H54 (cell line): ENCODE results near the gene KSR1.

ENCODE experiments used
- DNase-seq: peaks from one replicate; pipeline ENCODE4 v3.0.0; 2011; ENCODE audit warnings: low spot score, mixed read lengths; ENCODE audit not compliant: insufficient read length
- FAIRE-seq: peaks from 3 replicates; lab custom pipeline; 2011; peaks lifted over from hg19 to GRCh38; lab: Jason Lieb, UNC
- POLR2A ChIP-seq: IDR thresholded peaks from 2 replicates; pipeline ENCODE4 v1.6.1; 2011; ENCODE audit warnings: low read depth, mild to moderate bottlenecking, low read length

Gene KSR1

DNA sequence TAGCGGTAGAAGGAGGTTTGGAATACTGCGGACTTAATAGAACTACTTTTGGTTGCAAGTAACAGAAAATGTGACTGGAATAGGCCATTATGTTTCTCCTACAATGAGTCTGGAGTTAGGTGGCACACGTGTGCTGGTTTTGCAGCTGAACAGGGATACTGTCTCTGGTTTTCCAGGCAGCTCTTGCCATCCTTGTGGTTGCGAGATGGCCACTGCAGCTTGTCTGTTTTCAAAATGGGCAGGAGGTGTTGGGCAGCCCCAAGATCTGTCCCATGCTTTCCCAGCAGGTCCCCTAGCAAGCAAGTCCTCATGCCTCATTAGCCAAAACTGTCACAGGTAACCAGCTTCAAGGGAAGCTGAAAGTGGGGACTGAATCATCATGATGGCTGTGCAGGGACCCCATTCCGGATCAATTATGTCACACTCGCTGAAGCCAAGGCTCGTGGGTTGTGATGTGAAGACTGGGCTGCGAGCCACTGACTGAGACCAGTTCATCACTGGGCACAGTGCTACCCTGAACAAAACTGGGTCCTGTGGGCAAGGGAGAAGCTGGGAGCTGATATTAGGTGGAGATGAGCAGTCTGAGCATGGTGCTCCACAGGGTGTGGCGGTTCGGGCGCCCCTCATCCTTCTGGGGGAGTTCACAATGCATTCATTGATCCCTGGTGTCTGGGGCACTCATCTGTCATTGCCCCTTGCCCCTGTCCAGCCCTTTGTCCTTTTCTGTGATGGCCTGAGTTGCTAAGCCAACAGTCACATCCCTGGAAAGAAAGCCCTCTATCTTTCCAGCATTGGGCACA lies 82.1 kb downstream of the KSR1 start:
- TF ChIP-seq POLR2A = no peak
- FAIRE-seq (no peak), DNase-seq (no peak)

DNA sequence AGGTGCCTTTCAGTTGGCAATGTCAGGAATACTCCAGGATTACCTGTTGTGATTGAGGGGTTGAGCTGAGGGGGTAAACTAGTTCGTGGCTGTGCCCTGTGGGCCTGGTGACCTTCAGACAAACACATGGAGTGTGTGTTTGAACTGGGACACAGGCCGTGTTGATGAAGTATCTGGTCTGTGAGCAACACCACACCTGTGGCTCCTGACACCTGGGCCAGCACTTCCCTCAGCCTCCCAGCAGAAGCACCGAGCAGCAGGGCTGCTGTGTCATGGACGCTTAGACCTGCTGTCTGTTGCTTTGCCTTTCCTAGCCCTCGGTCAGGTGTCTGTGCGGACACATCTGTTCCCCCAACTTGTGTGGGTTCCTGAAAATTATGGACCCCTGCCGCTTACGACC lies 82.9 kb downstream of the KSR1 start:
- no peak for TF ChIP-seq POLR2A
- FAIRE-seq (no peak), DNase-seq (no peak)

DNA sequence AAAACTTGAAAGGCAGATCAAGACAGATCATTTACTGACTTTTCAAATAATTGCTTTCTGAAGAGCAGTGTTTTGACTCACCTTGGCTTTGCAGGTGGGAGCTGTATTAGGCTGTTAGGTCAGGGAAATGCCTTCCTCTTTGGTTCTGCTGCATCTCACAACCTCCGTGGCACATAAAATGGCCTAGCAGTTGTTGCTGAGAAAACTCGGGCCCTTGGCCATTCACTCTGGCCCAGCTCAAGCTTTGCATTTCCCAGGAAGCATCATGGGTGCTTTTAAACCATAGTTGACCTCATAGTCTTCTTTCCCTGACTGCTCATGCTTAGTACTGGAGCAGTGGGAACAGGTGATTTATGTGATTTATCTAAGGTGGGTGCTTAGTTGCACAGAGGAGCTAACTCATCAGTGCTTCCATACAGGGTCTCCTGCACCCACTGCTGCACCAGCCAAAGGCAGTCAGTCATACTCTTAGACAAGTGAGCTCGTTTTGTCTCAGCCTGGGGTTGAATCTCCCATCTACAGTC lies 83.6 kb downstream of the KSR1 start:
- FAIRE-seq (no peak), DNase-seq (no peak)
- TF ChIP-seq POLR2A = no peak

DNA sequence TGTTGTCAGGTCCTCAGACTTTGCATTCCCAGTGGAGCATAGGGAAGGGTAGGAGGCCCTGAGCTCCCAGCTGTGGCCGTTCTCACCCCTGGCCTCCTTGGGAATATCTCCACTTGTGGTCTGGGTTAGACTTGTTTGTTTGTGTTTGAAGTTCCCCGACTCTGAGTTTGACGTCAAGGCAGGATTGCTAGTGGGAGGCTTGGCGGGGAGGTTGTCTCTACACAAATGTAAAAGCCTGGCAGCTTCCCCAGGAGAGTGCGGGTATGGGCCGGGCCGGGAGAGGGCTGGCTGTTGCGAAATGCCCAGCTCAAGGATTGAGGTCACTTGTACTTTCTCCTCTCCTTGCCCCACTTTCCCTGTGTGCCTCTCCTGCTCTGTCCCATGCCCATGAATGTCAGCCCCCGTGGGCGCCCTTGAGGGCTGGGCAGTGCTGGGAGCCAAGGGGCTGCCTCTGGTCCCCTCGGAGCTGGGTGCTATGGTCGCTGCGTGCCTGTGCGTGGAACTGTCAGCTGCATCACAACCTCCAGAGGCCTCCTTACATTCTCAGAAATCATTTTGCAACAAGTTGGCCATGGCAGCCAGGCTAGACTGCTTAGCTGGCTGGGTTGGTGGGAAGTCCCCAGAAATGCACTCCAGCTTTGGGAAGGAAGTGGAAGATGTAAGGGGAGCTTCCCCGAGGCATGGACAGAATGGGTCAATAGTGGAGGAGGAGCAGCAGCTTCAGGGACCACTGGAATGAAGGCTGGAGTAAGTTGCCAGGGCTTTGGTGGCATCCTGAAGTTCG lies 84.3 kb downstream of the KSR1 start:
- no peak for FAIRE-seq

DNA sequence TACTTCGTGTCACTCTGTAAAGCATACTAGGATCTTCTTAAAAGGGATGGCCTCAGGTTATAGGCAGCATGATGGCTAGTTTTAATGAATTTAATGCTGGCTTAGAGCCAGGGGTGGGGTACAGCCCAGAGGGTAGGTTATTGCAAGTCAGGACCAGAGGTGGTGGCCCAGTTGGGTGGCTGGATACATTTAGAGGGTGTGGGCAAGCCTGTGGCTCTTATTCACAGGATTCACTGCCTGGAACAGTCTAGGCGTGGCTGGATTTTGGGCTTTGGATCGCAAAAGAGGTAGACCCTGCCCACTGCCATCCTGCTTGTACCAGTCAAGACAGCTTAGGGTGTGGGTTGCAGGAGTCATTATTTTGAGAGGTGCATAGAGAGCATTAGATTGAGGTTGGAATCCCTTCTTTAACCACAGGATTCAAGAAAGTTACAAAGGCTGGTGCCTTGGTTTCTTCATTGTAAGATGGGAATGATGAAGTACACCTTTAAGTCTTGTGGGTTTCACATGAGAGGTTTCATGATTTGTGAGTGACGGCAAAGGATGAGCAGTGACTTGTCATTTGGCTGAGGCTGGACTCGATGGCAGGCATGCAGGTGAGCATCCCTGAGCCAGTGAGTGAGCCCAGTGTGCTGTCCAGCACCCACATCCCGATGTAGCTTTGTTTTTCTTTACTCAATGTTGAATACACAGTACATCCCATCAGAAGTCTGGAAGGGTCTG lies 85.2 kb downstream of the KSR1 start:
- FAIRE-seq (no peak), DNase-seq (no peak)
- no peak for TF ChIP-seq POLR2A

More for the DNA sequence above, 84.3 kb downstream of the KSR1 start:
- TF ChIP-seq POLR2A = no peak
- no peak for DNase-seq

DNA sequence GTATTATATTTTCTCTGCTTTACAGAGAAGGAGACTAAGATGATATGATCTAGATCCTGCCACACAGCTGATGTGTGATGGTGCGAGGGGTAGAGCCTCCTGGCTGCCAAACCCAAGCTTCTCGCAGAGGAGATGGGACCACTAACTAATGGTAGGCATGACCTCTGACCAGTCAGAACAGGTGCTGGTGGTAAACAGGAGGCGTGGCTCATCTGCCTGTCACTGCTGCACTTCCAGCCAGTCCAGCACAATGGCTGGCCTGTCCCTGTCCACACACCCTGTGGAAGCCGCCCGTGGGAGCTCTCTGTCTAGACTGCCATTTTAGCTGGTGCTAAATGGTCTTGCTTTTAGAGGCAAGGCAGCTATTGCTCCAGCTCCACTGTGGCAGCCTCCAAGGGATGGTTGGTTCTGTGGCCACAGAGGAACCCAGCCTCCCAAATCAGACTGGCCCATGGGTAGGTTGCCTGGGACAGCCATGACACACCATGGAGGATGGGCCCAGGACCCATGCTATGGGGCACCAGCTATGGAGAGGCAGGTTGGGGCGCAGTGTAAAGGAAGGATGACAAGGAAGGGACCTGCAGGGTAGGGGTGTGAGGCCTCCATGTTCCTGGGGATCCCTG lies 86.7 kb downstream of the KSR1 start:
- no peak for TF ChIP-seq POLR2A
- DNase-seq (no peak), FAIRE-seq (no peak)

DNA sequence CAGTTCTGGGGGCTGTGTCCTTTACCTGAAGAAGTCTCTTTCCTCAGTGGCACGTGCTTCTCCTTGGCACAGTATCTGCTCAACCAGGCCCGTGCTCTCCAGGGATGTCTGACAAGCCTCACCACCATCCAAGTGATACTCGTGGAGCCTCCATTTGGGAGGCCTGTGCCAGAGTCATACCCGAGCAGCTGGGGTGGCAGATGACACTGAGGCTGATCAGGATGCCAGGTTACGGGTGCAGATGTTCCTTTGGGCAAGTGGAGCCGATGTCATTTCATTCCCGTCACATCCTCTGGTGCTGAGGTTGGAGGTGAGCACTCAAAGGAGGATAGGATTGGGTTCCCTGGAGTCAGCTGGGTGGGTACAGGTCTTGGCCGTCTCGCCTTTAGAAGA lies 87.2 kb downstream of the KSR1 start:
- TF ChIP-seq POLR2A = no peak
- FAIRE-seq (no peak), DNase-seq (no peak)

DNA sequence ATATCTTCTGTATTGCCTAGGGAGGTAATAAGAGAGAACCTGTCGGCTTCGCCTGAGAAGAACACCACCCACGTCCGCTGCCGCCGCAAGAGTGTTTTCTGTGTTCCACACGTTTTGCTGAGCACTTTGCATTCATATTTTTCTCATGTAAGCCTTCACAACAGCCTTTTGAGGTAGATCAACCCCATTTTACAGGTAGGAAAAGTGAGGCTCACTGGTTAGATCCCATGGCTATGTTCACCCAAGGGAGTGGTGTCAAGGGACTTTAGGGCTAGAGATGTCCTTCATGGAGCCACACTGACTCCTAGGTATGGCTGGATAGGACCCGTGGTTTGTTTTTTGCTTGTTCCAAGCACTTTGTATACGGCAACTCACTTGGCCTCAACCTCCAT lies 87.7 kb downstream of the KSR1 start:
- FAIRE-seq (no peak), DNase-seq (no peak)

DNA sequence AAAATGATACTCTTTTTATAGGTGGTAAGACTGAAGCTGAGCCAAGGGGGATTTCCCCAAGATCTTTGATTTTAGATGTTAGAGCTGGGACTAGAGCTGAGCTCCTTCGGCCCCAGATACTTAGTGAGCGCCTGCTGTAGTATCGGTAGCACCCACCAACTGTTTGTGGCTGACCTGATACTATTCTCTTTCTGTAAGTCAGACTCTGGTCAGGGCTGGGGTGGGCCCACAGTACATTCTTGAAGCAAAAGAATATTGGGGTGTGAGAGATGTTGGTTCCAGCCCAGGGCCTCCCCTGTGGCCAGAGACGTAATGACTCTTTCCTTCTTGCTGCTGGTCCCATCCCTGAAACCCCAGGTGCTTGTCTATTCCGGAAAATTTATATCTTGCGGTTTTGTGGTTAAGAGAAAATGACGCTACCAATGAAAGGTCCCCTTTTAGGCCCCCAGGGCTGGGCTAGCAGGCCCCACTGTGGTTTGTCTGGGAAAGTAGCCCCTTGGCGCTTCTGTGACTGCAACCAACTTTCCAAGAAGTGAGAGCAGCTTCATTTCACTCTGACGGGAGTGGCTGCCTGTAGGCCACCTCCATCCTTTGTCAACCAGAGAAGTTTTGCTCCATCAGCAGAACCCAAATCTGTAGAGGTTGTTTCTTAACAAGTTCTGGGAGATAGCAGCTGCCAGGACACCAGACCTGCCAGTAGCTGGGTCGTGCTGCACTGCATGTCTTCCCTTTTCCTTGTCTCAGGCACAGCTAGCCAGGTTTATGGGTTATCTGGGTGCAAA lies 88.3 kb downstream of the KSR1 start:
- DNase-seq (no peak), FAIRE-seq (no peak)
- TF ChIP-seq POLR2A = no peak

More for the DNA sequence above, 87.7 kb downstream of the KSR1 start:
- TF ChIP-seq POLR2A = no peak

DNA sequence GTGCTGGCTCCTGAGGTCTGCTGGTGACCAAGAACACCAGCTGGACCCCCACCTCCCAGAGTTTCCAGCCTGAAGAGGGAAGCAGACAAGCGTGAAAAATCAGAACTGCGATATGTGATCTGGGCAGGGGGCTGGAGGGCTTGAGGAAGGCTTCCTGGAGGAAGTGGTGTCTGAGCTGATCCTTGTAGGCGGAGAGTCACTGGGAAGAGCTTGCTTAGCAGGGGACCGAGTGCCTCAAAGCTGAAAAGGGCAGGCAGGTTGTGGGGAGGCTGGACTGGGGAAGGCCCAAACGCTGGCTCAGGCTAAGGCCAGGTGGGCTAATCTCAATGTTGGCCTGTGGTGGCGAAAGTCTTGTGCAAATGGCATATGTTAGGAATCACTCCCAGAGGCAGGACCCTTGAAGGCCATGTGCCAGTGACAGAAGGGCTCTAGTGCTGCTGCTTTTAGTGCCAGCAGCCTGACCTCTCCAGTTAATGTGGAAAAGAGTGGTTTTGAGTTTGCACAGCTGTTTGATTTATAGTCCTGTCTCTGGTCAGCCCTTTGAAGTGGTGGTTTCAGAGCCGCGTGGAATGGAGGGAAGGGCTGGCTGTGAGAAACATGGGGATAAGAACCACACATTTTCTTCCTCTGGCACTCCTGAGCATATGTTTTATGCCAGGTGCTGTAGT lies 89.4 kb downstream of the KSR1 start:
- DNase-seq (no peak), FAIRE-seq (no peak)
- no peak for TF ChIP-seq POLR2A

DNA sequence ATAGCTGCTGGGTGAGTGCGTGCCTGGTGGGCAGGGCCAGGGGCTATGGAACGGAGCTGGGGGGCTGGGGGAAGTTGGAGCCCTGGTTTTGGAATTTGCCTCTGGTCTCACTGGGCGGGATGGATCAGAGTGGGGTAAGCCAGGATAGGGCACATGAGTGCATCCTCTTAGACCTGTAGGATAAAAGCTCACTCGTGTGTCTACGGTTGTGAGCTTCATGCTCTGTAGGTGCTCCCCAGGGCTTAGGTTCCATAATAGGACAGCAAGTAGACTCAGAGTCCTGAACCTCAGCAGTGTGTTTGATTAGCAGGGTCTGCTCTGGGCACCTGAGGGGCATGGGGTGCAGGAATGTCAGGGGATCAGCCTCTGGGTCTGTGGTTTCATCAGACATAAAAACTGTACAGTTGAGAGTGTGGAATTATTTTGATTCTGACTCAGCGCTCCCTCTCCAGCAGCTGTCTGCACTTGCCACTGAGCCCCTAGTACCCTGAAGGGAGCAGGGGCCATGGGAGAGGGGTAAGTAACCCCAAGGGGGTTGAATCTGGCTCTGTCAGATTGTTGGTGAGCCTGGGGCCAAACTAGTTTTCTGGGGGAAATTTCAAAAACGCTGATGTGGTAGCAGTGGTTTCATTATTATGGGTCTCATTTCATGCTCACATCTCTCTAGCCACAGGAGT lies 90.5 kb downstream of the KSR1 start:
- DNase-seq (no peak), FAIRE-seq (no peak)
- TF ChIP-seq POLR2A = no peak

DNA sequence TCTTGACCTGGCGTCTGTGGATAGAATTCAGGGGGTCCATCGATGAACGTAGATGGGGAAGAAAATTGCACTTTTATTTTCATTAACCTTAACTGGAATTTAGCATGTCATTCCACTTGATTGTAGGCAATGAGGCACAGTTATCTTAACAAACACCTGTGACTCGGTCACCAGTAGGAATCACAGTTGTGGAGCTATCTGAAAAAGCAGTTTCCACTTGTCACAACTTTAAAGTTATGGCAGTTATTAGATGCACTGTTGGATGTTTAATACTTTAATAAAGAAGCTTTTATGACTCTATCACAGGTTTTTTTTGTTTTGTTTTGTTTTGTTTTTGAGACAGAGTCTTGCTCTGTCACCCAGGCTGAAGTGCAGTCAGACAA lies 91.0 kb downstream of the KSR1 start:
- no peak for TF ChIP-seq POLR2A
- DNase-seq = no peak
- no peak for FAIRE-seq
